Neuronal stem cell (in vitro differentiated cells): ENCODE data around the gene CREB3L1.

ENCODE experiments used
- DNase-seq: peaks from one replicate; pipeline ENCODE4 v3.0.0-alpha.2; 2013; ENCODE audit warnings: low spot score
- H2AFZ ChIP-seq: one replicate; pipeline ENCODE4 v1.6.1; 2013; ENCODE audit warnings: mild to moderate bottlenecking, low read length, inconsistent platforms
- H2AK5ac ChIP-seq: 2 replicates; pipeline ENCODE4 v1.6.1; 2013; ENCODE audit warnings: low read depth, mild to moderate bottlenecking, inconsistent platforms, low read length, moderate library complexity, mixed read lengths
- H2BK120ac ChIP-seq: 2 replicates; pipeline ENCODE4 v1.6.1; 2013; ENCODE audit warnings: low read depth, mild to moderate bottlenecking, inconsistent platforms, low read length, moderate library complexity, mixed read lengths
- H2BK12ac ChIP-seq: one replicate; pipeline ENCODE4 v1.6.1; 2013; ENCODE audit warnings: low read length, inconsistent platforms
- H2BK15ac ChIP-seq: 2 replicates; pipeline ENCODE4 v1.6.1; 2013; ENCODE audit warnings: mild to moderate bottlenecking, low read length, inconsistent platforms, mixed read lengths
- H2BK5ac ChIP-seq: one replicate; pipeline ENCODE4 v1.6.1; 2013; ENCODE audit warnings: inconsistent platforms, mild to moderate bottlenecking, low read length, moderate library complexity
- H3K14ac ChIP-seq: one replicate; pipeline ENCODE4 v1.6.1; 2013; ENCODE audit warnings: low read length, inconsistent platforms
- H3K18ac ChIP-seq: 2 replicates; pipeline ENCODE4 v1.6.1; 2013; ENCODE audit warnings: low read length, inconsistent platforms
- H3K23ac ChIP-seq: 2 replicates; pipeline ENCODE4 v1.6.1; 2013; ENCODE audit warnings: low read depth, mild to moderate bottlenecking, mixed read lengths, low read length, inconsistent platforms; ENCODE audit not compliant: poor library complexity
- H3K27ac ChIP-seq: replicated peaks from 3 replicates; pipeline ENCODE4 v1.5.1; 2013; ENCODE audit warnings: low read length, inconsistent platforms
- H3K27me3 ChIP-seq, 3 experiments: 2 replicates each; pipeline ENCODE4 v1.6.1; 2013; ENCODE audit warnings: low read length in 3 of 3, mild to moderate bottlenecking in 2 of 3, inconsistent platforms in 1 of 3, low read depth in 1 of 3, mixed read lengths in 1 of 3, moderate library complexity in 1 of 3; ENCODE audit not compliant: control insufficient read depth in 3 of 3, insufficient read depth in 3 of 3
- H3K36me3 ChIP-seq, 2 donors: replicated peaks in 1 of 2; 2 replicates each; pipeline ENCODE4 v1.6.1; 2013; ENCODE audit warnings: low read length in 2 of 2; ENCODE audit not compliant: control insufficient read depth in 2 of 2, insufficient read depth in 2 of 2
- H3K4ac ChIP-seq: 2 replicates; pipeline ENCODE4 v1.6.1; 2013; ENCODE audit warnings: inconsistent platforms, mild to moderate bottlenecking, low read length, moderate library complexity
- H3K4me1 ChIP-seq, 2 donors: 1 replicate in 1 of 2; 2 replicates in 1 of 2; pipeline ENCODE4 v1.6.1; 2013; ENCODE audit warnings: low read length in 2 of 2, low read depth in 1 of 2; ENCODE audit not compliant: control insufficient read depth in 2 of 2, insufficient read depth in 1 of 2
- H3K4me2 ChIP-seq: one replicate; pipeline ENCODE4 v1.6.1; 2013; ENCODE audit warnings: mild to moderate bottlenecking, low read length, inconsistent platforms; ENCODE audit not compliant: insufficient read depth, poor library complexity, severe bottlenecking
- H3K4me3 ChIP-seq, 2 donors: 2 replicates each; pipeline ENCODE4 v1.5.1; 2013; ENCODE audit warnings: low read length in 2 of 2, mild to moderate bottlenecking in 2 of 2, inconsistent platforms in 1 of 2, moderate library complexity in 1 of 2
- H3K79me1 ChIP-seq: one replicate; pipeline ENCODE4 v1.6.1; 2013; ENCODE audit warnings: low read depth, mild to moderate bottlenecking, inconsistent platforms, low read length, moderate library complexity
- H3K9ac ChIP-seq: one replicate; pipeline ENCODE4 v1.6.1; 2013; ENCODE audit warnings: mild to moderate bottlenecking, low read depth, low read length, inconsistent platforms; ENCODE audit not compliant: poor library complexity
- H3K9me3 ChIP-seq, 2 donors: replicated peaks in 1 of 2; 2 replicates each; pipeline versions ENCODE3 to v1.6.1; 2013; ENCODE audit warnings: low read length in 2 of 2, mild to moderate bottlenecking in 2 of 2, inconsistent platforms in 1 of 2, low read depth in 1 of 2, mixed read lengths in 1 of 2, moderate library complexity in 1 of 2; ENCODE audit not compliant: control insufficient read depth in 2 of 2, insufficient read depth in 1 of 2
- H4K8ac ChIP-seq: one replicate; pipeline ENCODE4 v1.6.1; 2013; ENCODE audit warnings: low read depth, mild to moderate bottlenecking, inconsistent platforms, low read length, moderate library complexity
- H4K91ac ChIP-seq: one replicate; pipeline ENCODE4 v1.6.1; 2013; ENCODE audit warnings: low read length, low read depth, mild to moderate bottlenecking, inconsistent platforms; ENCODE audit not compliant: poor library complexity
- WGBS, 2 donors: extraction: QIAGEN DNeasy Blood & Tissue Kit; methylation state at CpG; one replicate each; pipeline ENCODE4 v1.1.7; 2013; ENCODE audit warnings: missing lambda C conversion rate in 2 of 2, mixed read lengths in 1 of 2; ENCODE audit not compliant: insufficient read length in 2 of 2, insufficient replicate concordance in 1 of 2; ENCODE audit errors: extremely low coverage in 2 of 2; 5-methylcytosine and 5-hydroxymethylcytosine counted together

The CREB3L1 gene

GRCh38 chr11:46246521-46246920 lies 30.9 kb upstream of the CREB3L1 start:
- no peak for DNase-seq
- peaks cover 11 to 15% of the 10 kb centered on the region in 2 donors for H3K4me1 ChIP-seq
- peaks cover 0 to 11% (median 0%) of the 10 kb centered on the region in 3 experiments for H3K27me3 ChIP-seq
- H3K23ac ChIP-seq: no peak overlapping the region
- H2BK120ac ChIP-seq: no peak overlapping the region
- no peak overlapping the region for H2BK12ac ChIP-seq
- no peak overlapping the region for H3K4me2 ChIP-seq
- no peaks in the 10 kb centered on the region for H3K79me1 ChIP-seq
- no peak overlapping the region for H3K9ac ChIP-seq
- no peak overlapping the region for H2AFZ ChIP-seq
- no peak overlapping the region for H3K4ac ChIP-seq
- no peak overlapping the region for H3K18ac ChIP-seq
- no peak overlapping the region for H4K91ac ChIP-seq
- no peak overlapping the region for H4K8ac ChIP-seq
- no peak overlapping the region for H2AK5ac ChIP-seq
- no peak overlapping the region for H3K27ac ChIP-seq
- no peak overlapping the region for H3K4me3 ChIP-seq
- no peak overlapping the region for H2BK5ac ChIP-seq
- no peaks in the 10 kb centered on the region for H3K9me3 ChIP-seq
- H3K14ac ChIP-seq: no peak overlapping the region
- no CpG with 5 or more reads among the region's 1 CpG for WGBS, 2 donors
- H2BK15ac ChIP-seq: no peak overlapping the region
- no peaks in the 10 kb centered on the region for H3K36me3 ChIP-seq

DNA sequence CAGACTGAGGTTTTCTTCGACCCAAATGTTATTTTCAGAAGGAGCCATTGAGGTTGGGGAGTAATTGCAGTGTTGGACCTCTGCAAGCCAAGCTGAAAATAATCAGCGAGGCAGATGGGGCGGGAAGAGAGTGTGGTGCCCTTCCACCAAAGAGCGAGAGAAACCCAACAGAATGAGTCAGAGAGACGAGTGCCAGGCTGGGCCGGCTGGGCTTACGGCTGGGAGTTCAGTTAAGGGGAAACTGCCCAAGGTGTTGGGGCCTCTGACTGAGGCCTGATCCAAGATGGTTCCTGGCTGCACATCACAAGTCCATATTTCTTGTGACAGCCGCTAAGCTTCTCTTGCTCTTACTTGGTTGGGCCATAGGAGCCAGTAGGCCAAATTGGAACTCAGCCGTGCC lies 30.4 kb upstream of the CREB3L1 start:
- Histone ChIP-seq H4K91ac (no peak overlapping the region), H3K4me3 (no peak overlapping the region), H2BK120ac (no peak overlapping the region), H3K4me1 (peaks cover 11 to 18% of the 10 kb centered on the region in 2 donors), H3K36me3 (no peaks in the 10 kb centered on the region), H3K9ac (no peak overlapping the region), H3K9me3 (no peaks in the 10 kb centered on the region), H3K18ac (no peak overlapping the region), H2BK15ac (no peak overlapping the region), H2AK5ac (no peak overlapping the region), H2AFZ (no peak overlapping the region), H3K4me2 (no peak overlapping the region), H3K79me1 (no peaks in the 10 kb centered on the region), H2BK5ac (no peak overlapping the region), H3K27ac (no peak overlapping the region), H4K8ac (no peak overlapping the region), H3K27me3 (peaks cover 0 to 12% (median 0%) of the 10 kb centered on the region in 3 experiments), H3K4ac (no peak overlapping the region), H2BK12ac (no peak overlapping the region), H3K23ac (no peak overlapping the region), H3K14ac (no peak overlapping the region)
- WGBS, 2 donors: no CpG with 5 or more reads among the region's 9 CpGs
- no peak for DNase-seq

DNA sequence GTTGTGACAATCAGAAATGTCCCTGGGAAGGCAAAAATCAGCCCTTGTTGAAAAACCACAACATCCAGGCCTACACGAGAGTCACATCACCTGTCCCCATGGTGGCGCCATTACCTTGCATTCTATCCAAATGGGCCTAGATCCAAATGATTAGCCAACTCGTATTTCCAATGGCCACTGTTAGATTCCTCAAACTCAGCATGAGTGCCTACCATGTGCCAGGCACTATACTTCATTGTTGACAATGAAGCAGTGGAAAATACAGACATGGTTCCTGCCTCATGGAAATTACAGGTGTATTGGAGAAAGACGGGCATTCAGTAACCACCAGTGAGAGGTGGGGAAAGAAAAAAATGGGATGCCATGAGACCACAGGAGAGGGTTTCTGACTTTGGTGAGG lies 29.8 kb upstream of the CREB3L1 start:
- H2AFZ ChIP-seq: no peak overlapping the region
- H3K9ac ChIP-seq: no peak overlapping the region
- H3K27me3 ChIP-seq: peaks cover 0 to 12% (median 0%) of the 10 kb centered on the region in 3 experiments
- H3K4ac ChIP-seq: no peak overlapping the region
- peaks cover 10 to 19% of the 10 kb centered on the region in 2 donors for H3K4me1 ChIP-seq
- H2BK12ac ChIP-seq: no peak overlapping the region
- no peak overlapping the region for H3K4me3 ChIP-seq
- no peak overlapping the region for H2BK120ac ChIP-seq
- H3K14ac ChIP-seq: no peak overlapping the region
- no peak overlapping the region for H2BK5ac ChIP-seq
- no peak overlapping the region for H4K8ac ChIP-seq
- no peaks in the 10 kb centered on the region for H3K79me1 ChIP-seq
- H3K36me3 ChIP-seq: no peaks in the 10 kb centered on the region
- no CpG with 5 or more reads among the region's 4 CpGs for WGBS, 2 donors
- no peak overlapping the region for H2AK5ac ChIP-seq
- no peak overlapping the region for H4K91ac ChIP-seq
- DNase-seq: peak; percentile 48
- H3K27ac ChIP-seq: no peak overlapping the region
- H3K23ac ChIP-seq: no peak overlapping the region
- H2BK15ac ChIP-seq: no peak overlapping the region
- no peak overlapping the region for H3K18ac ChIP-seq
- no peak overlapping the region for H3K4me2 ChIP-seq
- H3K9me3 ChIP-seq: no peaks in the 10 kb centered on the region

- H3K4ac ChIP-seq: no peak overlapping the region
- peak overlapping the region; percentile 86 for H3K18ac ChIP-seq
- peaks cover 8 to 15% of the 10 kb centered on the region in 2 donors for H3K4me1 ChIP-seq
- H3K14ac ChIP-seq: no peak overlapping the region
- peak overlapping the region; percentile 67 for H3K27ac ChIP-seq
- H4K8ac ChIP-seq: no peak overlapping the region
- peaks cover 0 to 12% (median 0%) of the 10 kb centered on the region in 3 experiments for H3K27me3 ChIP-seq
- H3K79me1 ChIP-seq: no peaks in the 10 kb centered on the region
- WGBS, 2 donors: no CpG with 5 or more reads among the region's 19 CpGs
- H3K9me3 ChIP-seq: no peaks in the 10 kb centered on the region
- no peak overlapping the region for H3K4me2 ChIP-seq
- H2BK15ac ChIP-seq: no peak overlapping the region
- H2BK12ac ChIP-seq: no peak overlapping the region
- H4K91ac ChIP-seq: no peak overlapping the region
- no peak overlapping the region for H3K4me3 ChIP-seq
- H2BK5ac ChIP-seq: no peak overlapping the region
- no peak overlapping the region for H2AK5ac ChIP-seq
- no peak for DNase-seq
- no peak overlapping the region for H2BK120ac ChIP-seq
- H3K9ac ChIP-seq: no peak overlapping the region
- no peak overlapping the region for H3K23ac ChIP-seq
- peak overlapping the region; percentile 69 for H2AFZ ChIP-seq
- H3K36me3 ChIP-seq: no peaks in the 10 kb centered on the region
Observed at GRCh38 chr11:46248289-46249102, 29.0 kb upstream of the CREB3L1 start.
